GM18505 (cell line): Measurements from ENCODE around the gene SEC14L1.

Source experiments
- ATAC-seq: cut with Tn5 transposase; IDR thresholded peaks from one replicate; pipeline ENCODE4 v1.9.1; 2021; ENCODE audit not compliant: unreplicated experiment
- POLR2A ChIP-seq: IDR thresholded peaks from 4 replicates; pipeline ENCODE4 v1.6.1; 2011; ENCODE audit warnings: borderline replicate concordance; ENCODE audit not compliant: insufficient read depth, insufficient read length; ENCODE audit errors: extremely low read depth

The SEC14L1 gene

GRCh38 chr17:77208856-77209255 is 68.1 kb downstream of the SEC14L1 start:
- TF ChIP-seq POLR2A = no peak
- no peak for ATAC-seq

GRCh38 chr17:77209330-77209748 is 68.6 kb downstream of the SEC14L1 start:
- no peak for TF ChIP-seq POLR2A
- no peak for ATAC-seq

- no peak for TF ChIP-seq POLR2A
- ATAC-seq = no peak
Observed at GRCh38 chr17:77210331-77210730, 69.6 kb downstream of the SEC14L1 start.

- ATAC-seq = no peak
Observed at GRCh38 chr17:77210946-77211541, 70.3 kb downstream of the SEC14L1 start.

GRCh38 chr17:77211681-77212080 is 70.9 kb downstream of the SEC14L1 start:
- no peak for TF ChIP-seq POLR2A
- ATAC-seq = no peak

More at GRCh38 chr17:77210946-77211541, 70.3 kb downstream of the SEC14L1 start:
- no peak for TF ChIP-seq POLR2A

- no peak for TF ChIP-seq POLR2A
- no peak for ATAC-seq
Observed at GRCh38 chr17:77212081-77212832, 71.5 kb downstream of the SEC14L1 start.

- ATAC-seq = no peak
- TF ChIP-seq POLR2A = no peak
Observed at GRCh38 chr17:77212833-77213777, 72.3 kb downstream of the SEC14L1 start.

GRCh38 chr17:77213778-77214132 is 73.0 kb downstream of the SEC14L1 start:
- no peak for ATAC-seq
- TF ChIP-seq POLR2A = no peak

- TF ChIP-seq POLR2A = no peak
- no peak for ATAC-seq
Observed at GRCh38 chr17:77214328-77214727, 73.6 kb downstream of the SEC14L1 start.

- ATAC-seq = no peak
- TF ChIP-seq POLR2A = no peak
Observed at GRCh38 chr17:77214743-77215142, 74.0 kb downstream of the SEC14L1 start.

- ATAC-seq = no peak
- TF ChIP-seq POLR2A = no peak
Observed at GRCh38 chr17:77215281-77215680, 74.5 kb downstream of the SEC14L1 start.

- TF ChIP-seq POLR2A = no peak
- ATAC-seq = no peak
Observed at GRCh38 chr17:77216486-77216885, 75.7 kb downstream of the SEC14L1 start.

GRCh38 chr17:77217123-77217522 is 76.4 kb downstream of the SEC14L1 start:
- ATAC-seq = no peak
- TF ChIP-seq POLR2A = no peak

- no peak for ATAC-seq
- no peak for TF ChIP-seq POLR2A
Observed at GRCh38 chr17:77217566-77217965, 76.8 kb downstream of the SEC14L1 start.

GRCh38 chr17:77218902-77219301 is 78.1 kb downstream of the SEC14L1 start:
- TF ChIP-seq POLR2A = peak; percentile 13
- ATAC-seq = no peak
